ENCODE data around the gene CEP44.
"Not testable (repeated sequence)": the region's sequence is repeated elsewhere in the genome, so short reads cannot be mapped to it uniquely, and the experiment has no call there.

The CEP44 gene

DNA sequence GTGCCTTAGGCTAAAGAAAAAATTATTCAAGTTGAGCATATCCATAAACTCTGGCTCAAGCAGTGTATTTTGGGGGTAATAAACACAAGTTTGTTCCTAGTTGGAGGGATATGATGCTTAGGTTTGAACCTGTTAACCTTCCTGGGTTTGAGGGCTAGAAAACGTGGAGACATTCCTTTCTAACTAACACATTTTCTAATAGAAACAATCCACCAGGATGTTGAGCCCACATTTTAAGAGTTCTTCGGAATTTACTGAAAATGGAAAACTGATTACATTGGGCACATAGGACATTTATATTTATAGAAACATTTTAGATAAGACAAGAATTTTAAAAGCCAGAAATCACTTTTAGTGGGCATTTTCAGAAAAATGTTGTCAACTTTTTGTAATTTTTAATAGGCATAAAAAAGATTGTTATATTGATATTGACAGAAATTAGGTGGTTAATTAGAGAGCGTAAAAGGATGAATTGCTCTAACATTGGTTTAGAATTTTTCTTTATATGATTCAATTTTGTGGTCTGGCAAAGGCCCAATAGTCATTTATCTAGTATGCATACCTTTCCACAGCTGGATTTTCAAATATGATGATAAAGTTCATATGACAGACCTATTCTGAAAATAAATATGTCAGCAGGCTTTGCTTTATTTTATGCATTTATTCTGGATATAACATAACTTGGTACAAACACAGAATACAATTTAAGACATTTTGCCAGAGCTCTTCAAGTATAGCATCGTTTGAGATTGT is 49.2 kb downstream of the CEP44 start:
- no peak for DNase-seq

DNA sequence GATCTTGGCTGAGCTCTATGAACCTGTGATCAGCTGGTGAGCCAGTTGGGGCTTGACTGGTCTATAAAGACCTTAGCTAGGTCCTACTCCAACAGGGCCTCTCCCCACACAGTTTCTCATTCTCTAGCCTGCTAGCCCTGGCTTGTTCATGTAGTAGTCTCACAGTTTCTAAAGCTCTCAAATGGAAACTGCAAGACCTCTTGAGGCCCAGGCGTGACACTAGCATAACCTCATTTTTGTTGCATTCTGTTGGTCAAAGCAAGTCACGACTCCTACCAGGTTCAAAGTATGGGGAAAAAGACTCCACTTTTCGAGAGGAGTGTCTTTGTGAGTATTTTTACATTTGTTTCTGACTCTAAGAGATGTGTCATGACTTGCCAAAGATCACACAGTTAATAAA is 50.9 kb downstream of the CEP44 start:
- DNase-seq = no peak

DNA sequence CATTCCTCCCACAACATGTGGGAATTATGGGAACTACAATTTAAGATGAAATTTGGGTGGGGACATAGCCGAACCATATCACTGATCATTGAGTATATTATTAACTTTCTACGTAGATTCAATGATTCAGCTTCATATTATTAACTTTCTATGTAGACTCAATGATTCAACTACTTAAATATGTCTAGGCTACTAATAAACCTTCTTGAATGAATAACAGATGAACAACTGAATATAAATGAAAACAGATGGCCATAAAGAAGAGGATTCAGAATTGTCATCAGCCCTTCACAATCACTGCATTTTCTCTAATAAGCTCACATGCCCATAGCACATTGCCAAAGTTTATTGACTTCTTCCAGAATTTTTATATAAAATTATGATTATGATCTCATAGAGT is 57.0 kb downstream of the CEP44 start:
- DNase-seq = no peak

DNA sequence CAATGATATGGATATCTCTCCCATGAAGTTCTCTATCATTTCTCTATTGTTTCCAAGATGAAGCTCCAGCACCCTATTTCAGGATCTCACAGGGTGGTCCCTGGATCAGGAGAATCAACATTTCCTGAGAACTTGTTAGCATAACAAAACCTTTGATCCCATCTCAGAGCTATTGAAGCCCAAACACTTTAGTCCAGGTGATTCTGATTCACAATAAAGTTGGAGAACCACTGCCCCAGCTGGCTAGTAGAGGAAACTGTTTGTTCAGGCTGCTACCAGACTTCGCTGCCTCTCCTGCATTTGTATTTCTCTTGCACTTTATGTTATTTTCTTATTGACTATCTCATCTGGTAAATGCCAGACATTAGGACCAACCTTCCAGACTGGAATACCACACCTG is 65.4 kb downstream of the CEP44 start:
- no peak for DNase-seq

DNA sequence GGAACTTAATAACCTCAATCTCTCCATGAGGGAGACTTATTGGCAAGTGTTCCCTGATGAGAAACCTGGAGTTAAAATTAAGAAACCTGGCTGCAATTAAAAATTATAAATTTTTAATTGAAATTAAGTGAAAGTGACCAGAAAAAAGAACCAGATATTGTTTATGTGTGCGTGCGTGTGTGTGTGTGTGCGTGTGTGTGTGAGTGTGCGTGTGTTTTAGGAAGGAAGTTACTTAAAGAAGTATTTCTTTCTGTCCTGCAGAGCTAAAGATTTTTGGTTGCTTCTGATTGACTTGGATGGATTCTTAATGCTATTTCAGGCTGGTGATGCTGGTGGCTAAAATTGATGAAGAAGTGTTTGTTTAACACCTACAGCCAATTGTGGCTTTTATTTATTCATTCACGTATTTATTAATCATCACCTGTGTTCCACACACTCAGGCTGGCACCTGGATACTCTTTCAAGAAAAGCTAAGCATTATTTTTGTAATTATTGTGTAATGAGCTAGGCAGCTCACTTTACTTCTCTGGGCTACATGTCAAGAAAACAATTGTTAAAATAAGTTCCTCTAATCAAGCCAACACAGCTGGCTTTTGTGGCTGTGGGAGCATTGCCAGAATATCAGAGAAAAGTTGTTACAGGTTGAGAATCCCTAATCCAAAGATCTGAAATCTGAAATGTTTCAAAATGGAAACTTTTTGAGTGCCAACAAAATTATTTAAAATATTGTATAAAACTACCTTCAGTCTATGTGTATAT is 68.5 kb downstream of the CEP44 start:
- no peak for DNase-seq

DNA sequence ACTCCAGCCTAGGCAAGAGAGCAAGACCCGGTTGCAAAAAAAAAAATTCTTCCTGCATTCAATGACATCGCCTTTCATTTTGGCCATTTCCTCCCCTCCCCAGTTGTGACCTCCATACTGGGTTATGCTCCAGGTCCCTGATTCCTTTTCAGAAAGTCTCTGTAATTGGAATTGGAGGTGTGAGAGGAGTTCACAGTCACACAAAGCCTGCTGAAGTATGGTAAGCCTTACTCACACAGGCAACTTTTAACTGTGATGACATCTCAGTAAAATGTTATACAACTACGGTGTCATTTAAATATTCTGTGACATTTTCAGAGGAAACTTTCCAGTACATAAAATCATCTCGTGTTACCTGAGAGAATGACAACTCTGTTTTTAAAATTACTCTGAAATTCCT is 73.6 kb downstream of the CEP44 start:
- no peak for DNase-seq

DNA sequence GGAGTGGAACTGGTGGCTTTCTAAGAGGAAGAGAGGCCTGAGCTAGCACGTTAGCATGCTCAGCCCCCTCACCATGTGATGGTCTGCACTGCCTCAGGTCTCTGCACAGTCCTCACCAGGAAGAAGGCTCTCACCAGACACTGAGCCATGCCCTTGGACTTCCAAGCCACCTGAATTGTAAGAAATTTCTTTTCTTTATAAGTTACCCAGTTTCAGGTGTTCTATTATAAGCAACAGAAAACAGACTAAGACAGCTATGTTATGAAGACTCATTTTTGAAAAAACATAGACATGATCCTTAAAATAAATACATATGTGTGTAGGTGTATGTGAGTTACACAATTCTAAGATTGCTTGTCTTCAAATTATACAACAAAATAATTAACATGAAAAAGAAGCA is 74.7 kb downstream of the CEP44 start:
- DNase-seq = no peak

DNA sequence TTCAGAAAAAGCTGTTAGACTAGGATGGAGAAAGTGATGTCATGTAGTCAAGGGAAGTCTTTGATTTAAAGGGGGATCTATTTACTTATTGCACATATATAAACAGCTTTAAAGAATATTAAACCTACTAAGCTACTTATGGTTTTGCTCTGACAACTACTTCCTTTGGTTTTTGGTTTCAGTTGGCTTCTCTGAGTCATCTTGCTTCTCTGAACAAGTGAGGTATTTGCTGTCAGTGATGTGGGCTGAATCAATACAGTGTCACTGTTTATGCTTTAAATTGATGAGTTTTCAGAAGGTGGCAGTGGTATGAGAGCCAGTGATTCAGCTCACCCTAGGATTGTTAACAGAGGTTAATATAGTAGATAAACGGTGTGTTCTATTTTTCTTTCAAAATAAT is 75.1 kb downstream of the CEP44 start:
- peak; percentile 39 for DNase-seq

DNA sequence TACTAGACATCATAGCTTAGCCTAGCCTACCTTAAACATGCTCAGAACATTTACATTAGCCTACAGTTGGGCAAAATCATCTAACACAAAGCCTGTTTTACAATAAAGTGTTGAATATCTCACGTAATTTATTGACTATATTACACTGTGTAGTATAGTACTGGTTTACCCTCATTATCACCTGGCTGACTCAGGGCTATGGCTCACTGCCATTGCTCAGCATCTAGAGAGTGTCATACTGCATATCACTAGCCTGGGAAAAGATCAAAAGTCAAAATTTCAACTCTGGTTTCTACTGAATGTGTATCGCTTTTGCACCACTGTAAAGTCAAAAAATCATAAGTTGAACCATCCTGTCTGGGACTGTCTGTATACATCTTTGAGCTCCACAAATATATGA is 78.6 kb downstream of the CEP44 start:
- no peak for DNase-seq

DNA sequence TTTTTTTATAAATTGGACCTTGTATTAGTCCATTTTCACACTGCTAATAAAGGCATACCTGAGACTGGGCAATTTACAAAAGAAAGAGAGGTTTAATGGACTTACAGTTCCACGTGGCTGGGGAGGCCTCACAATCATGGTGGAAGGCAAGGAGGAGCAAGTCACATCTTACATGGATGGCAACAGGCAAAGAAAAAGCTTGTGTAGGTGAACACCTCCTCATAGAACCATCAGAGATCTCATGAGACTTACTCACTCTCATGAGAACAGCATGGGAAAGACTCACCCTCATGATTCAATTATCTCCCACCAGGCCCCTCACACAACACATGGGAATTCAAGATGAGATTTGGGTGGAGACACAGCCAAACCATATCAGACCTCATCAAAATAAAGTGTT is 80.1 kb downstream of the CEP44 start:
- DNase-seq = not testable (repeated sequence)

DNA sequence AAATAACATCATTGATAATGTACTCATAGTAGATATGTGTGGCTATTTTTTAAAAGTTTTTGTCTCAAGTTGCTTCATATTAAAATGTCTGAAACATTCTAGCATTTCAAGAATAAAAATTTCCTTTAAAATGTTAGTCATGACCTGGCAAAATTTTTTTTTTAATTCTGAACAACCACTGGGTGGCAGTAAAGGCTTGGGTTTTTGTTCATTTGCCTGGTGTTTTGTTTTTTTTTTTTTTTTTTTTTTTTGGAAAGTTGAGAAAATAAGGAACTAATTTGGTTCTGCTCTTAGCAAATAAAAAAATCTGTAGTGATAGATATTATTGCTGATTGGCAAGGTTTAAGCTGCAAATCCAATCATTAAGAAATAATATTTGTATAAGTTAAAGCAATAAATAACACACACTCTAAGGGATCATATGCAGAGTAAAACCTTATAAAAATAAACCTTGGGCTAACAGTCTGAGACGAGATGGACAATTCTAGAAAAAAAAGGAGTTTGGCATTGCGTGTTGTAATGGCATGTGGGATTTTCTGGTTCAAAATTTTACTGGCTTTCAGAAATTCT is 81.4 kb downstream of the CEP44 start:
- peak; percentile 65 for DNase-seq

DNA sequence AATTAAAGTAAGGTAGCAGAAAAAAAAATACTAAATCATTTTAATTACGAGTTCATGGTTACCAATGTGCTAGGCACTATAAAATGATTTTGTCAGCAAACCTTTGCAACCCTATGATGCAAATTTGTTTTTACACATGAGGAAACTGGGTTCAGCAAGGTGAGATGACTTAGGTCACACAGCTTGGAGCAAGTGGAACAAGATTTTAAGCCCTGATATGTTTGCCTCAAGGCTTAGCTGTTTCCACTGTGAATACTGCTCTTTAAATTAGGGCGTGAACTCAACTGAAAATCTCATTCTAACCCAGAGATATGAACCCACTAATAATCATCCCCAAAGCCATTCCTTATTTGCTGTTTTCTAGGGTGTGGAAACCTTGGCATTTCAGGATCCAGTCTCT is 86.3 kb downstream of the CEP44 start:
- no peak for DNase-seq

DNA sequence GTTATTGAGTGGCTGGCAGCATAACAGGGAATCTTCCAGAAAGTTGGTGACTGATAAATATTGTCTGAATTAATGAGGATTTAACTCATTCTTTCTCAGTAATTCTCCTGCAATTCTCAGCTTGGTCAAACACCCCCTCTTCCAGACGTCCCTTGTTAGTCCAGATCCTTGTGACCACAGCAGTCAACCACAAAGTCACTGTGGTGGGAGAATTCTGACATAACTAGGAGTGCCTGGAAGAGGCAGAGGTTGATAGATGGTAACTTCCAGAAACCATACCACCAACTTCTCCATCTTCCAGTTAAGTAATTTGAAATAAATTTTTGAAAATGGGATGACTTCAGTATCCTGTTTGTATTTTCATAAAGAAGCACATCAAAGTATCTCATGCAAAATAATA is 90.1 kb downstream of the CEP44 start:
- DNase-seq = peak; percentile 28

DNA sequence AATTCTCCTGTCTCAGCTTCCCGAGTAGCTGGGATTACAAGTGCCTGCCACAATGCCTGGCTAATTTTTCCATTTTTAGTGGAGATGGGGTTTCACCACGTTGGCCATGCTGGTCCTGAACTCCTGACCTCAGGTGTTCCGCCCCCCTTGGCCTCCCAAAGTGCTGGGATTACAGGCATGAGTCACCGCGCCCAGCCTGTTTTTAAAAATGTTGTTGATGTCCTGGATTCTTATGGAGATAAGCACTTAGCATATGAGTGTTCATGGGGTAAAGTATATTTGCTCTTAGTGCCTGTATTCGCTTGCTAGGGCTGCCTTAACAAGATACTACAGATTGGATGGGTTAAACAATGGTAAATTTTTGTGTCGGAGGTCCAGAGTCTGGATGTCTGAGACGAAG is 91.7 kb downstream of the CEP44 start:
- DNase-seq = no peak

DNA sequence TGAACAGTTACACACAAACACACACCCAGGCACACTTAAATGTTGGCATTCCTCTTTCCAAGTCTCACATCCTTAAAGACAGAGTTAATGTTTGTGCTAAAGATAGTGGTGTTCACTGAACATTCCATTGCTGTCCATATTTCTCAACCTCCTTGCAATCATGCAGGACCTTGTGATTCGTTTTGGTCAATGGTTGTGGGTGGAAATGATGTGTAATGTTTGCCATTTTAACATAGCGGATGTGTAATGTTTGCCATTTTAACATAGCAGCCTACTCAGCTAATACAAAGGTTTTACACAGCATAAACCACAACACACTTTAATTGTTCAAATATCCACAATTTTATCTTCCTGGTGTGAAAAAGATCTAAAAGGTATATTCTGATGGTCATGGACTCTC is 93.9 kb downstream of the CEP44 start:
- peak; percentile 52 for DNase-seq

DNA sequence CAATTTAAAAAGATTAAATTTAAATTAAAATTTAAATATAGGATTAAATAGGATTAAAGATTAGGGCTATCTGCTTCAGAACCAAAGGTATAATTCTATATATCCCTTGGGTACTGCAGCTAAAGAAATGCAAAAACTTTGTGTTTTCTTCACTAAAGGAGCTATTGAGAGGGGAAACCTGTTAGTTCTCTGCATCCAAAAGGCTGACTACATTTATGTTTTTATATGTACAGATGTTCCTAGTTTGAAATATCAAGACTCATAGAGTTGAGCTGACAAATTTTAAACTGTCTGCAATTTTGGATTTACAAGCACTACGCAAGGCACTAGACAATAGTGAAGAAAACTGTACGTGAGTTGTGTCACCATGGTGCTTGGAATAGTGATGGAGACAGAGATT is 95.2 kb downstream of the CEP44 start:
- DNase-seq = no peak

DNA sequence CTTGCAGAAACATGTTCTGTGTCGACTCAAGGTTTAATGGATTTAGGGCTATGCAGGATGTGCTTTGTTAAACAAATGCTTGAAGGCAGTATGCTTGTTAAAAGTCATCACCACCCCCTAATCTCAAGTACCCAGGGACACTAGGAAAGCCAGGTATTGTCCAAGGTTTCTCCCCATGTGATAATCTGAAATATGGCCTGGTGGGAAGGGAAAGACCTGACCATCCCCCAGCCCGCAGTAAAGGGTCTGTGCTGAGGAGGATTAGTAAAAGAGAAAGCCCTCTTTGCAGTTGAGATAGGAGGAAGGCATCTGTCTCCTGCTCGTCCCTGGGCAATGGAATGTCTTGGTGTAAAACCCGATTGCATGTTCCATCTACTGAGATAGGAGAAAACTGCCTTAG is 96.5 kb downstream of the CEP44 start:
- not testable (repeated sequence) for DNase-seq

DNA sequence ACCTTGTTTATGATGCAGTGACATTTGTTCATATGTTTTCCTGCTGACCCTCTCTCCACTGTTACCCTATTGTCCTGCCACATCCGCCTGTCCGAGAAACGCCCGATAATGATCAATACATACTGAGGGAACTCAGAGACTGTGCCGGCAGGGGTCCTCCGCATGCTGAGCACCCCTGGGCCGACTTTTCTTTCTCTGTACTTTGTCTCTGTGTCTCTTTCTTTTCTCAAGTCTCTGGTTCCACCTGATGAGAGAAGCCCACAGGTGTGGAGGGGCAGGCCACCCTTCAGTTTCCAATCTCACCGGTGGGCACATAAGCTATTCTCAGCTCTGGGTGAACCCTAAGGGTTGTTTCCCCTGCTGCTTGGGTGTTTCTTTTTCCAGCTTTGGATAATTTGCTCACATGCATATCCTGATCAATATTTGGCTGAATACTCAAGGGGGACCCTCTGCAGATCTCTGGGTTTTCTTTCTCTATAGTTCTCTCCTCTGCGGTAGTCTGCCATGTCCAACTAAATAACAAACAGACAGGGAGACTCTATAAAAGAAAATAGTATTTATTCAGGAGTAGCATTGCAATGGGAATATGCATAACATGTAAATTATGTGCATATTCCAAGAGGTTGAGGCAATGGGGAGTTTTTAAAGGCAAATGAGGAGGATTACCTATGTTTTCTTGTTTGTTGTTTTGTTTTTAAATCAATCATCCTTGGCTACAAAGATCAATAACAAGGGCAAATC is 97.2 kb downstream of the CEP44 start:
- DNase-seq = no peak

DNA sequence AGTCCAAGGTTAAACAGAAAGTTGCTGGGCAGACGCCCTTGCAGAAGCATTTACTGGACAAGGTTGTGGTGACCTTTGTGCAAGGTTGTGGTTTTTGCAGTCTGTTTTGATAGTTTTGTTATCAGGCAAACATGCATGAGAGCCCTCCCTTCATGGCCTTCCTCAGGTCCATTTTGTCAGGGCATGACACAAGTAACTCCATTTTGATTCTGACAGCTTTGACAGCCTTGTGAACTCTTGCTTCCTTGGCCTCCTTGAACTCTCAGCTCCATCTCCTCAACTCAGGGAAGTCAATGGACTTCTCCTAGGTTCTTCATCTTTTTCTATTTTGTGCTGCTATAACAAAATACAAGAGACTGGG is 97.7 kb downstream of the CEP44 start:
- DNase-seq = no peak
